ENCODE results near the gene DYNC1I2. TPM values are rescaled to one million over a fixed set of nuclear protein-coding genes. Genes with fewer than 3 reads are reported as not detected.

Gene DYNC1I2
- total RNA-seq, result 129 to 141 TPM (median 136 TPM) in 3 replicates
- long read RNA-seq, transcript DYNC1I2-225 (16 exons, 2,494 nt), result minor isoform, 7 of 308 reads
- long read RNA-seq, transcript DYNC1I2-201 (16 exons, 2,589 nt), result major isoform, 136 of 308 reads
- long read RNA-seq, transcript DYNC1I2-203 (16 exons, 2,572 nt), result minor isoform, 105 of 308 reads
- long read RNA-seq, partial matches to known transcripts, result 42 of 308 reads
- long read RNA-seq, other reads (novel, unspliced or antisense), result 17 of 308 reads

GRCh38 chr2:171687287-171688128 is at the start of gene DYNC1I2:
Gene DYNC1I2, plus strand, starts transcription at chr2:171687469. Its CDS starts 2,687 bp downstream, at chr2:171690156.
- Mint-ChIP-seq H3K9me3 (ENCODE audit: low read depth) (no peaks in the 10 kb centered on the region), H3K36me3 (ENCODE audit: low read depth) (peaks cover 3% of the 10 kb centered on the region), H3K27ac (ENCODE audit: unreplicated experiment) (peak within 1 kb of the TSS; percentile 97), H3K27me3 (ENCODE audit: low read depth) (no peaks in the 10 kb centered on the region), H3K4me3 (ENCODE audit: unreplicated experiment) (peak within 1 kb of the TSS; percentile 94), H3K4me1 (ENCODE audit: low read depth) (peaks cover 48% of the 10 kb centered on the region)
- peak; percentile 94 for DNase-seq (ENCODE audit: low spot score)
- TF ChIP-seq, protein P1, sequence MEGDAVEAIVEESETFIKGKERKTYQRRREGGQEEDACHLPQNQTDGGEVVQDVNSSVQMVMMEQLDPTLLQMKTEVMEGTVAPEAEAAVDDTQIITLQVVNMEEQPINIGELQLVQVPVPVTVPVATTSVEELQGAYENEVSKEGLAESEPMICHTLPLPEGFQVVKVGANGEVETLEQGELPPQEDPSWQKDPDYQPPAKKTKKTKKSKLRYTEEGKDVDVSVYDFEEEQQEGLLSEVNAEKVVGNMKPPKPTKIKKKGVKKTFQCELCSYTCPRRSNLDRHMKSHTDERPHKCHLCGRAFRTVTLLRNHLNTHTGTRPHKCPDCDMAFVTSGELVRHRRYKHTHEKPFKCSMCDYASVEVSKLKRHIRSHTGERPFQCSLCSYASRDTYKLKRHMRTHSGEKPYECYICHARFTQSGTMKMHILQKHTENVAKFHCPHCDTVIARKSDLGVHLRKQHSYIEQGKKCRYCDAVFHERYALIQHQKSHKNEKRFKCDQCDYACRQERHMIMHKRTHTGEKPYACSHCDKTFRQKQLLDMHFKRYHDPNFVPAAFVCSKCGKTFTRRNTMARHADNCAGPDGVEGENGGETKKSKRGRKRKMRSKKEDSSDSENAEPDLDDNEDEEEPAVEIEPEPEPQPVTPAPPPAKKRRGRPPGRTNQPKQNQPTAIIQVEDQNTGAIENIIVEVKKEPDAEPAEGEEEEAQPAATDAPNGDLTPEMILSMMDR (IDR thresholded peaks at IDR 0.05), result no peak

DNA sequence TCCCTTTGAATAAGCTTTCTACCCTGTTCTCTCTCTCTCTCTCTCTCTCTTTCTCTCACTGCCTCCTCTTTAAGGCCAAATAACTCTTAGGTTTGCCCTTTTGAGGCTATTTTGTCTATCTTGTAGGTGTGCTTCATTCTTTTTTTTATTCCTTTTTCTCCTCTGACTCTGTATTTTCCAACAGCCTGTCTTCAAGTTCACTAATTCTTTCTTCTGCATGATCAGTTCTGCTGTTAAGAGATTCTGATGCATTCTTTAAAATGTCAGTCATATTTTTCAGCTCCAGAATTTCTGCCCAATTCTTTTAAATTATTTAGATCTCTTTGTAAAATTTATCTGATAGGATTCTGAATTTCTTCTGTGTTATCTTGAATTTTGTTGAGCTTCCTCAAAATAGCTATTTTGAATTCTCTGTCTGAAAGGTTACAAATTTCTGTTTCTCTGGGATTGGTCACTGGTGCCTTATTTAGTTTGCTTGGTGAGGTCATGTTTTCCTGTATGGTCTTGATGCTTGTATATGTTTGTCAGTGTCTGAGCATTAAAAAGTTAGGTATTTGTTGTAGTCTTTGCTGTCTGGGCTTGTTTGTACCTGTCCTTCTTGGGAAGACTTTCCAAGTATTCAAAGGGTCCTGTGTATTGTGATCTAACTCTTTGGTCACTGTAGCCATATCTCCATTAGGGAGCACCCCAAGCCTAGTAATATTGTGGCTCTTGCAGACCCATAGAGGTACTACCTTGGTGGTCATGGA is 35.4 kb upstream of the DYNC1I2 start:
- Mint-ChIP-seq H3K27ac (ENCODE audit: unreplicated experiment) (no peak overlapping the region), H3K4me3 (ENCODE audit: unreplicated experiment) (no peak overlapping the region), H3K9me3 (ENCODE audit: low read depth) (peaks cover 33% of the 10 kb centered on the region), H3K27me3 (ENCODE audit: low read depth) (peaks cover 5% of the 10 kb centered on the region), H3K36me3 (ENCODE audit: low read depth) (peaks cover 16% of the 10 kb centered on the region), H3K4me1 (ENCODE audit: low read depth) (peaks cover 7% of the 10 kb centered on the region)
- TF ChIP-seq, protein P1 (IDR thresholded peaks at IDR 0.05), result no peak
- no peak for DNase-seq (ENCODE audit: low spot score)

DNA sequence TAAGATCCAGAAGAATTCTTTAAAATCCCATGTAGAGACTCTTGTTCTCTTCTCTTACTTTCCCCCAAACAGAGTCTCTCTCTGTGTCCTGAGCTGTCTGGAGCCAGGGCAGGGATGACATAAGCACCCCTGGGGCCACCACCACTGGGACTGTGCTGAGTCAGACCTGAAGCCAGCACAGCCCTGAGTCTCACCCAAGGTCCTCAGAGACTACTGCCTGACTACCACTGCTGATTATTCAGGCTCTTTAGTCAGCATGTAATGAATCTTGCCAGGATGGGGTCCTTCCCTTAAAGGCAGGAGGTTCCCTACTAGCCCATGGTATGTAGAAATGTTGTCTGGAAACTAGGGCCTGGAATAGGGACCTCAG is 34.9 kb upstream of the DYNC1I2 start:
- TF ChIP-seq, protein P1 (IDR thresholded peaks at IDR 0.05), result no peak
- Mint-ChIP-seq H3K36me3 (ENCODE audit: low read depth) (peaks cover 16% of the 10 kb centered on the region), H3K4me1 (ENCODE audit: low read depth) (peaks cover 7% of the 10 kb centered on the region), H3K27ac (ENCODE audit: unreplicated experiment) (peak overlapping the region; percentile 9), H3K27me3 (ENCODE audit: low read depth) (peaks cover 5% of the 10 kb centered on the region), H3K9me3 (ENCODE audit: low read depth) (peaks cover 33% of the 10 kb centered on the region), H3K4me3 (ENCODE audit: unreplicated experiment) (no peak overlapping the region)
- no peak for DNase-seq (ENCODE audit: low spot score)

- H3K27me3 Mint-ChIP-seq (ENCODE audit: low read depth), result peaks cover 9% of the 10 kb centered on the region
- no peak overlapping the region for H3K27ac Mint-ChIP-seq (ENCODE audit: unreplicated experiment)
- H3K9me3 Mint-ChIP-seq (ENCODE audit: low read depth), result peaks cover 18% of the 10 kb centered on the region
- no peak overlapping the region for H3K4me3 Mint-ChIP-seq (ENCODE audit: unreplicated experiment)
- TF ChIP-seq, protein P1 (IDR thresholded peaks at IDR 0.05), result no peak
- DNase-seq (ENCODE audit: low spot score), result no peak
- peaks cover 6% of the 10 kb centered on the region for H3K36me3 Mint-ChIP-seq (ENCODE audit: low read depth)
- peaks cover 7% of the 10 kb centered on the region for H3K4me1 Mint-ChIP-seq (ENCODE audit: low read depth)
These were observed 31.7 kb upstream of the DYNC1I2 start for GRCh38 chr2:171655586-171655985.

GRCh38 chr2:171667041-171667440 is 20.2 kb upstream of the DYNC1I2 start:
- H3K4me1 Mint-ChIP-seq (ENCODE audit: low read depth), result peaks cover 41% of the 10 kb centered on the region
- H3K9me3 Mint-ChIP-seq (ENCODE audit: low read depth), result no peaks in the 10 kb centered on the region
- no peak overlapping the region for H3K4me3 Mint-ChIP-seq (ENCODE audit: unreplicated experiment)
- no peaks in the 10 kb centered on the region for H3K27me3 Mint-ChIP-seq (ENCODE audit: low read depth)
- no peak for DNase-seq (ENCODE audit: low spot score)
- H3K27ac Mint-ChIP-seq (ENCODE audit: unreplicated experiment), result no peak overlapping the region
- TF ChIP-seq, protein P1 (IDR thresholded peaks at IDR 0.05), result no peak
- H3K36me3 Mint-ChIP-seq (ENCODE audit: low read depth), result no peaks in the 10 kb centered on the region
